Parathyroid adenoma (tissue), 2 donors: ENCODE results near the gene SLC25A13.

Experiments used
- H2AFZ ChIP-seq: fragments of 300-600 bp; sonication (generic); one replicate; pipeline ENCODE4 v1.7.0; 2017; ENCODE audit warnings: antibody characterized with exemption, mild to moderate bottlenecking
- H3K27ac ChIP-seq: fragments of 300-600 bp; sonication (generic); one replicate; pipeline ENCODE4 v1.7.0; 2017
- H3K27me3 ChIP-seq: fragments of 300-600 bp; sonication (generic); one replicate; pipeline ENCODE4 v1.7.0; 2017; ENCODE audit warnings: low read length; ENCODE audit not compliant: control insufficient read depth, insufficient read depth
- H3K36me3 ChIP-seq: fragments of 300-600 bp; sonication (generic); one replicate; pipeline ENCODE4 v1.7.0; 2017; ENCODE audit warnings: low read length; ENCODE audit not compliant: control insufficient read depth, insufficient read depth
- H3K4me1 ChIP-seq: fragments of 300-600 bp; sonication (generic); one replicate; pipeline ENCODE4 v1.7.0; 2017; ENCODE audit warnings: control low read depth
- H3K4me2 ChIP-seq: fragments of 300-600 bp; sonication (generic); one replicate; pipeline ENCODE4 v1.7.0; 2017; ENCODE audit warnings: low read length
- H3K4me3 ChIP-seq: fragments of 300-600 bp; sonication (generic); one replicate; pipeline ENCODE4 v1.7.0; 2017; ENCODE audit warnings: low read depth, low read length
- H3K79me2 ChIP-seq: fragments of 300-600 bp; sonication (generic); one replicate; pipeline ENCODE4 v1.7.0; 2017; ENCODE audit warnings: control low read depth
- H3K9ac ChIP-seq: fragments of 300-600 bp; sonication (generic); one replicate; pipeline ENCODE4 v1.7.0; 2017; ENCODE audit warnings: mild to moderate bottlenecking
- H3K9me3 ChIP-seq: fragments of 300-600 bp; sonication (generic); one replicate; pipeline ENCODE4 v1.7.0; 2017; ENCODE audit warnings: low read length; ENCODE audit not compliant: control insufficient read depth
- TF ChIP-seq, protein P1 (sequence below): fragments of 300-600 bp; sonication (generic); IDR thresholded peaks from one replicate; pipeline ENCODE4 v1.7.0; 2017; ENCODE audit warnings: antibody characterized with exemption, mild to moderate bottlenecking
- donor health status: primary hyperparathyroidism.

SLC25A13 gene

GRCh38 chr7:96236198-96237039, 85.5 kb downstream of the SLC25A13 start:
- TF ChIP-seq, protein P1, sequence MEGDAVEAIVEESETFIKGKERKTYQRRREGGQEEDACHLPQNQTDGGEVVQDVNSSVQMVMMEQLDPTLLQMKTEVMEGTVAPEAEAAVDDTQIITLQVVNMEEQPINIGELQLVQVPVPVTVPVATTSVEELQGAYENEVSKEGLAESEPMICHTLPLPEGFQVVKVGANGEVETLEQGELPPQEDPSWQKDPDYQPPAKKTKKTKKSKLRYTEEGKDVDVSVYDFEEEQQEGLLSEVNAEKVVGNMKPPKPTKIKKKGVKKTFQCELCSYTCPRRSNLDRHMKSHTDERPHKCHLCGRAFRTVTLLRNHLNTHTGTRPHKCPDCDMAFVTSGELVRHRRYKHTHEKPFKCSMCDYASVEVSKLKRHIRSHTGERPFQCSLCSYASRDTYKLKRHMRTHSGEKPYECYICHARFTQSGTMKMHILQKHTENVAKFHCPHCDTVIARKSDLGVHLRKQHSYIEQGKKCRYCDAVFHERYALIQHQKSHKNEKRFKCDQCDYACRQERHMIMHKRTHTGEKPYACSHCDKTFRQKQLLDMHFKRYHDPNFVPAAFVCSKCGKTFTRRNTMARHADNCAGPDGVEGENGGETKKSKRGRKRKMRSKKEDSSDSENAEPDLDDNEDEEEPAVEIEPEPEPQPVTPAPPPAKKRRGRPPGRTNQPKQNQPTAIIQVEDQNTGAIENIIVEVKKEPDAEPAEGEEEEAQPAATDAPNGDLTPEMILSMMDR: no peak
- peaks cover 2% of the 10 kb centered on the region for H3K79me2 ChIP-seq
- no peak overlapping the region for H3K4me3 ChIP-seq
- H2AFZ ChIP-seq: no peak overlapping the region
- H3K9me3 ChIP-seq: no peaks in the 10 kb centered on the region
- H3K27ac ChIP-seq: no peak overlapping the region
- peaks cover 8% of the 10 kb centered on the region for H3K4me1 ChIP-seq
- H3K9ac ChIP-seq: no peak overlapping the region
- H3K4me2 ChIP-seq: no peak overlapping the region
- no peaks in the 10 kb centered on the region for H3K36me3 ChIP-seq
- H3K27me3 ChIP-seq: no peaks in the 10 kb centered on the region

DNA sequence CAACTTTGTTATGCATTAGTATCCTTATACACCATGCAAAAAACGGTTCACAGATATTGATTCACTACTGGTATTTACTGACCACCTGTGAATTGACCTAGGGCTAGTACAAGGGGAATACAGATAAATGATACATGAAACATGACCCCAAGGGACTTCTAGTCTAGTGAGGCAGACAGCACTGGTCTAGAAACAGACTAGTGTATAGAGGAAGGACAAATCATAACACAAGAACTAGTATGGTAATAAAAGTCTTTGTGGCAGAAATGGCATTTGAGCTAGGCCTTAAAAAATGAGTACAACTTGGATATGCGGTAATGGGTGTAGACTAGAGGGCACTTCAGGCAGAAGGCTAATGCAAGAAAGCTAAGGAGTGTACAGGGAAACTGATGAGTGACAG, 86.6 kb downstream of the SLC25A13 start:
- no peaks in the 10 kb centered on the region for H3K36me3 ChIP-seq
- H3K27ac ChIP-seq: no peak overlapping the region
- TF ChIP-seq, protein P1: no peak

DNA sequence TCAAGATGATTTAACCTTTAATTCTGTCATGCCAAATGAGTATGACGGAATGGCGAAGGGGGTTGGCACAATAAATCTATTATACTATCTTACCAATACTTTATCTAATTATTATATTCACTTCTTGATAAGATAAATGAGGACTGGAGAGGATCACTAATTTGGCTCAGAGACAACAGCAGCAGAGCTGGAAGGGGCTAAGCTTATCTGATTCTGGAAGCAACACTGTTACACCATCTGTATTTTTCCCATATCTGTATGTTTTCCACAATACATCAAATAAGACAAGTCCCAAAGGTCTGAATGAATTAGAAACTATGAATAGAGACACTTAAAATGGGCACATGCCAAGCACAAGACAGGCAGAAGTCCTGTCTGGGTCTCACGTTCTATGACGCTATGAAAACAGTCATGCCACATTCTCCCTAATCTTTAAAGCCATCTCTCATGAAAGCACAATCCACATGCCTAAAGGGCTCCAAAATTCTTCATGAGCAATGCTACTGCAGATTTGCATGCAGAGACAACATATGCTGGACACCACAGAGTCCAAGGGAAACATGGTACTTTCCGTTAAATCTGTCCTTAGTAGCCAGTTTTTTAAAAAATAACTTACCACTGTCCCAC, 88.3 kb downstream of the SLC25A13 start:
- no peak overlapping the region for H3K4me2 ChIP-seq
- H3K36me3 ChIP-seq: no peaks in the 10 kb centered on the region
- H2AFZ ChIP-seq: no peak overlapping the region
- peaks cover 6% of the 10 kb centered on the region for H3K79me2 ChIP-seq
- H3K27me3 ChIP-seq: no peaks in the 10 kb centered on the region
- no peaks in the 10 kb centered on the region for H3K9me3 ChIP-seq
- H3K9ac ChIP-seq: no peak overlapping the region
- H3K27ac ChIP-seq: no peak overlapping the region
- TF ChIP-seq, protein P1: no peak
- no peak overlapping the region for H3K4me3 ChIP-seq
- H3K4me1 ChIP-seq: peaks cover 8% of the 10 kb centered on the region

More for the DNA sequence above, 86.6 kb downstream of the SLC25A13 start:
- Histone ChIP-seq H3K27me3 (no peaks in the 10 kb centered on the region), H3K4me2 (no peak overlapping the region), H3K79me2 (peaks cover 2% of the 10 kb centered on the region), H3K4me1 (peaks cover 8% of the 10 kb centered on the region), H2AFZ (no peak overlapping the region), H3K9me3 (no peaks in the 10 kb centered on the region), H3K4me3 (no peak overlapping the region), H3K9ac (no peak overlapping the region)

DNA sequence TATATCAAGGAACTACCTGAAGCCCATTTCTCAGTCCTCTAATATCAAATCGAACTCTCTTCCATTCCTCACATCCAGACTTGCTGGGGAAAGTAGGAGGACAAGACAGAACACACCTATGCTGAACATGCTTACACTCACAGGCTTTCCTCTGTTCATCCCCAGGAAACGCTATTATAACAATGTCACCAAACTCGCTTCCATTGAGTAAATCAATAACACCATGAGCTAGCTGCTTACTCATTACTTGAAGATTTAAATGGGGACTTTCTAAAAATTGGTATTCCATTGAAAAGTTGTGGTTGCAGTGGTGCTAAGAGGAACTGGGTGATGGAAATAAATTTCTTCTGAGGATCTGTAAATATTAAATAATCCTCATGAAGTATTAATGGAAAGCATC, 88.8 kb downstream of the SLC25A13 start:
- no peaks in the 10 kb centered on the region for H3K9me3 ChIP-seq
- H3K4me1 ChIP-seq: peaks cover 8% of the 10 kb centered on the region
- H3K36me3 ChIP-seq: no peaks in the 10 kb centered on the region
- H2AFZ ChIP-seq: no peak overlapping the region
- H3K4me3 ChIP-seq: no peak overlapping the region
- TF ChIP-seq, protein P1: no peak
- H3K79me2 ChIP-seq: peaks cover 10% of the 10 kb centered on the region
- no peaks in the 10 kb centered on the region for H3K27me3 ChIP-seq
- H3K4me2 ChIP-seq: no peak overlapping the region
- H3K27ac ChIP-seq: no peak overlapping the region
- H3K9ac ChIP-seq: no peak overlapping the region
